Psoas muscle (tissue), 8 donors: ENCODE data around the gene GNAZ. TPM values are rescaled to one million over a fixed set of nuclear protein-coding genes. Genes with fewer than 3 reads are reported as not detected.

ENCODE experiments used
- ATAC-seq, 4 donors: fragments of 200-7000 bp; cut with Tn5 transposase; one replicate each; pipeline ENCODE4 v1.9.1; 2020; ENCODE audit warnings: moderate library complexity in 3 of 4, mild to moderate bottlenecking in 2 of 4
- DNase-seq, 2 donors: peaks; one replicate each; pipeline ENCODE4 v3.0.0-alpha.2; 2020
- H3K27ac ChIP-seq: fragments of 200-600 bp; one replicate; pipeline ENCODE4 v1.8.0; 2022
- H3K27me3 ChIP-seq, 3 donors: fragments of 200-600 bp in 1 of 3; one replicate each; pipeline versions ENCODE4 v1.6.1 to v1.8.0; 2013 to 2022; ENCODE audit warnings: low read length in 2 of 3, mild to moderate bottlenecking in 2 of 3, moderate library complexity in 1 of 3; ENCODE audit not compliant: insufficient read depth in 3 of 3
- H3K36me3 ChIP-seq, 2 donors: fragments of 200-600 bp in 1 of 2; one replicate each; pipeline versions ENCODE4 v1.6.1 to v1.8.0; 2013 to 2022; ENCODE audit warnings: low read depth in 1 of 2, mild to moderate bottlenecking in 1 of 2, moderate library complexity in 1 of 2; ENCODE audit not compliant: insufficient read depth in 1 of 2
- H3K4me1 ChIP-seq: fragments of 200-600 bp; one replicate; pipeline ENCODE4 v1.8.0; 2022
- H3K4me3 ChIP-seq: fragments of 200-600 bp; one replicate; pipeline ENCODE4 v1.8.0; 2022; ENCODE audit warnings: mild to moderate bottlenecking
- H3K9me3 ChIP-seq: fragments of 200-600 bp; one replicate; pipeline ENCODE4 v1.8.0; 2022
- CTCF ChIP-seq: fragments of 200-600 bp; IDR thresholded peaks from one replicate; pipeline ENCODE4 v1.8.0; 2022; ENCODE audit warnings: antibody characterized with exemption
- WGBS, 3 donors: extraction: QIAGEN DNeasy Blood & Tissue Kit; methylation state at CpG; one replicate each; pipeline versions ENCODE4 v1.1.6 to v1.1.7; 2013; 5-methylcytosine and 5-hydroxymethylcytosine counted together
- intact Hi-C, 2 donors: fragments of 100-400 bp; cut with DNase I; formaldehyde crosslinking; loops; one replicate each; pipeline versions ENCODE4 v1.11.0 to v1.14.2; 2022
- polyA plus RNA-seq, 3 donors: library from polyadenylated mRNA; stranded (reverse); fragments of 200-250 nt; gene quantifications; one replicate each; pipeline ENCODE4 v1.2.3, GENCODE V29; 2013
- total RNA-seq, 4 donors: library from RNA; stranded (reverse); fragmentation: NEBNext Ultra II Directional in 2 of 4; extraction: Animal tissue kit (Norgen Biotek cat#: 25700) in 2 of 4; gene quantifications; one replicate each; pipeline versions ENCODE4 v1.2.1 to v1.2.4, GENCODE V29; 2021 to 2023
- donor health status: healthy with polysubstance abuse.
- donor health status: DM: no; HTN: no; CAD: no; lungs with moderate emphysema.
- donor health status: Bipolar disorder and iron deficiency.
- donor health status: healthy.
- donor health status: DM: yes; HTN: yes; CAD: no.
- donor health status: DM: no; HTN: no; CAD: no.
- donor health status: DM: no; HTN: no; CAD: no.
- donor health status: DM: yes; HTN: yes; CAD: no.

The GNAZ gene
- total and polyA plus RNA-seq, 7 donors: 0.99 to 3.9 (median 1.7) TPM

- no peak overlapping the region for H3K4me3 ChIP-seq
- no peak for ATAC-seq
- no peaks in the 10 kb centered on the region for H3K4me1 ChIP-seq
- intact Hi-C loops: no loop called here
- peaks cover 0 to 11% (median 0%) of the 10 kb centered on the region in 3 donors for H3K27me3 ChIP-seq
- DNase-seq: no peak
- no peaks in the 10 kb centered on the region for H3K36me3 ChIP-seq
- no peak overlapping the region for H3K27ac ChIP-seq
- 84 to 87% (median 87%) methylated on average over 5 of the region's 5 CpGs for WGBS, 3 donors
- no peak for TF ChIP-seq CTCF
- no peaks in the 10 kb centered on the region for H3K9me3 ChIP-seq
Observed at GRCh38 chr22:23154461-23154860, 84.1 kb downstream of the GNAZ start.

GRCh38 chr22:23155143-23155542, 84.8 kb downstream of the GNAZ start:
- Histone ChIP-seq H3K4me1 (no peaks in the 10 kb centered on the region), H3K36me3 (no peaks in the 10 kb centered on the region), H3K4me3 (no peak overlapping the region), H3K9me3 (no peaks in the 10 kb centered on the region), H3K27me3 (peaks cover 0 to 11% (median 0%) of the 10 kb centered on the region in 3 donors), H3K27ac (no peak overlapping the region)
- ATAC-seq: no peak
- TF ChIP-seq CTCF: no peak
- DNase-seq: no peak
- WGBS, 3 donors: 97 to 100% (median 97%) methylated on average over 3 of the region's 3 CpGs
- intact Hi-C loops: no loop called here

DNA sequence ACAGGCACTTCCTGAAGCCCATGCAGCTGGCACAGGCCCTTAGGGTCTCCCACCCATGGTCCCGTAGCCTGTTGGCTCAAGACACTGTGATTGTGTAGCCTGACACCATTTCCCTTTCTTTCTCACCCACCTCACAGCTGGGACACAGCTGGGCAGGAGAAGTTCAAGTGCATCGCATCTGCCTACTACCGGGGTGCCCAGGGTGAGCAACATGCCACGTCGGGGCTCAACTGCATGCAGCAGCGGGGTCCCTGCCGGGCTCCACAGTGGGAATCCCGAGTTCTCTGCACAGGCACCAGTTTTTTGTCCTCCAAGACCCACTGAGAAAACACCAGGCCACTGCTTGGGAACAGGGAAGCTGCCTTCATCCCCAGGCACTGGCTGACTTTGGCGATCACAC, 85.5 kb downstream of the GNAZ start:
- no peak overlapping the region for H3K27ac ChIP-seq
- 75 to 79% (median 78%) methylated on average over 9 of the region's 9 CpGs for WGBS, 3 donors

DNA sequence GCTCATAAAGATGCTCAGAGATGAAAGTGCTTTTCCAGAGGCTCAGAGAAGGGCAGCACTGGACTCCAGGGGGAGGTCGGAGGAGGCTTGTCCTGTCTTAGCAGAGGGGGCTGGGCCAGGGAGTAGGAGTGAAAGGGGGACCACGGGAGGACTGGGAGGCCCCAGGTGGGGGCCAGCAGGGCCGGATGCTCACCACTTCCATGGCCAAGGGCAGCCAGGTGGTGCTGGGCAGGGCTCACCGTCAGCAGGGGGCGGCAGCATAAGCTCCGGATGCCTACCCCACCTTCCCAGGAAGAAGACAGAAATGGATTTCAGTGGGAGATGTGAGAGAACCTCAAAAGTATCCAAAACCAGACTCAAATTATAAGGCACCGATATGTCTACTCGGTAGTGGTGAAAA, 86.0 kb downstream of the GNAZ start:
- 60 to 67% (median 61%) methylated on average over 8 of the region's 8 CpGs for WGBS, 3 donors
- no peaks in the 10 kb centered on the region for H3K36me3 ChIP-seq
- intact Hi-C loops: no loop called here
- no peak overlapping the region for H3K4me3 ChIP-seq
- peaks cover 0 to 11% (median 0%) of the 10 kb centered on the region in 3 donors for H3K27me3 ChIP-seq
- no peaks in the 10 kb centered on the region for H3K9me3 ChIP-seq
- no peak for TF ChIP-seq CTCF
- ATAC-seq: no peak
- no peaks in the 10 kb centered on the region for H3K4me1 ChIP-seq
- DNase-seq: no peak
- H3K27ac ChIP-seq: no peak overlapping the region

More for the DNA sequence above, 85.5 kb downstream of the GNAZ start:
- no peak for TF ChIP-seq CTCF
- H3K36me3 ChIP-seq: no peaks in the 10 kb centered on the region
- no peak overlapping the region for H3K4me3 ChIP-seq
- no peak for ATAC-seq
- no peaks in the 10 kb centered on the region for H3K9me3 ChIP-seq
- no peak for DNase-seq
- no peaks in the 10 kb centered on the region for H3K4me1 ChIP-seq
- peaks cover 0 to 11% (median 0%) of the 10 kb centered on the region in 3 donors for H3K27me3 ChIP-seq
- intact Hi-C loops: no loop called here
